BLaER1 (cell line): Measurements from ENCODE around the gene PARD3.

Experiments
- H3K27ac ChIP-seq: shearing (Covaris generic); formaldehyde crosslinking; 2 replicates; pipeline ENCODE4 v1.8.1; 2022
- H3K27me3 ChIP-seq: shearing (Covaris generic); formaldehyde crosslinking; 2 replicates; pipeline ENCODE4 v1.8.1; 2022
- H3K36me3 ChIP-seq: shearing (Covaris generic); formaldehyde crosslinking; 2 replicates; pipeline ENCODE4 v1.8.1; 2022
- H3K4me1 ChIP-seq: shearing (Covaris generic); formaldehyde crosslinking; 2 replicates; pipeline ENCODE4 v1.8.1; 2022
- H3K4me2 ChIP-seq: shearing (Covaris generic); formaldehyde crosslinking; 2 replicates; pipeline ENCODE4 v1.8.1; 2022
- H3K4me3 ChIP-seq: shearing (Covaris generic); formaldehyde crosslinking; 2 replicates; pipeline ENCODE4 v1.8.1; 2022
- H3K9ac ChIP-seq: shearing (Covaris generic); formaldehyde crosslinking; 2 replicates; pipeline ENCODE4 v1.8.1; 2022
- H3K9me3 ChIP-seq: shearing (Covaris generic); formaldehyde crosslinking; 2 replicates; pipeline ENCODE4 v1.8.1; 2022
- H4K20me1 ChIP-seq: shearing (Covaris generic); formaldehyde crosslinking; 2 replicates; pipeline ENCODE4 v1.8.1; 2022
- Cebpa-rat ChIP-seq: shearing (Covaris generic); IDR thresholded peaks from 2 replicates; pipeline ENCODE4 v1.8.1; 2022

The PARD3 gene

GRCh38 chr10:34627741-34628140, 187.4 kb downstream of the PARD3 start:
- H3K27ac ChIP-seq: no peak overlapping the region

GRCh38 chr10:34627331-34627730, 187.8 kb downstream of the PARD3 start:
- Histone ChIP-seq H4K20me1 (peaks cover 9% of the 10 kb centered on the region; the same call in 1 of the 2 replicates), H3K36me3 (no peaks in the 10 kb centered on the region), H3K27ac (no peak overlapping the region), H3K27me3 (no peaks in the 10 kb centered on the region), H3K4me3 (no peak overlapping the region), H3K4me1 (peaks cover 35% of the 10 kb centered on the region), H3K4me2 (no peak overlapping the region), H3K9me3 (no peaks in the 10 kb centered on the region), H3K9ac (no peak overlapping the region)
- no peak for TF ChIP-seq Cebpa-rat

More at GRCh38 chr10:34627741-34628140, 187.4 kb downstream of the PARD3 start:
- Histone ChIP-seq H3K9ac (no peak overlapping the region), H4K20me1 (peaks cover 9% of the 10 kb centered on the region; the same call in 1 of the 2 replicates), H3K36me3 (no peaks in the 10 kb centered on the region), H3K27me3 (no peaks in the 10 kb centered on the region), H3K9me3 (no peaks in the 10 kb centered on the region), H3K4me3 (no peak overlapping the region), H3K4me2 (no peak overlapping the region), H3K4me1 (peaks cover 35% of the 10 kb centered on the region)
- no peak for TF ChIP-seq Cebpa-rat

- Histone ChIP-seq H3K4me1 (peaks cover 35% of the 10 kb centered on the region), H3K27ac (no peak overlapping the region), H3K36me3 (no peaks in the 10 kb centered on the region), H3K27me3 (no peaks in the 10 kb centered on the region), H4K20me1 (peaks cover 9% of the 10 kb centered on the region; the same call in 1 of the 2 replicates), H3K9me3 (no peaks in the 10 kb centered on the region), H3K4me2 (no peak overlapping the region), H3K4me3 (no peak overlapping the region), H3K9ac (no peak overlapping the region)
- TF ChIP-seq Cebpa-rat: no peak
Measured at GRCh38 chr10:34626158-34626880, 188.8 kb downstream of the PARD3 start.

GRCh38 chr10:34624323-34625153, 190.6 kb downstream of the PARD3 start:
- peak overlapping the region; percentile 73 for H3K4me2 ChIP-seq
- no peak overlapping the region for H3K4me3 ChIP-seq
- H3K9ac ChIP-seq: peak overlapping the region; percentile 44; the same call in 1 of the 2 replicates
- no peaks in the 10 kb centered on the region for H3K9me3 ChIP-seq
- H3K36me3 ChIP-seq: no peaks in the 10 kb centered on the region
- peak overlapping the region; percentile 53 for H3K27ac ChIP-seq
- TF ChIP-seq Cebpa-rat: no peak
- H3K27me3 ChIP-seq: no peaks in the 10 kb centered on the region
- peaks cover 35% of the 10 kb centered on the region for H3K4me1 ChIP-seq
- peaks cover 9% of the 10 kb centered on the region; the same call in 1 of the 2 replicates for H4K20me1 ChIP-seq

GRCh38 chr10:34622945-34623344, 192.2 kb downstream of the PARD3 start:
- Histone ChIP-seq H4K20me1 (peaks cover 9% of the 10 kb centered on the region; the same call in 1 of the 2 replicates), H3K27ac (no peak overlapping the region), H3K36me3 (no peaks in the 10 kb centered on the region), H3K9me3 (no peaks in the 10 kb centered on the region), H3K9ac (no peak overlapping the region), H3K27me3 (no peaks in the 10 kb centered on the region), H3K4me3 (no peak overlapping the region), H3K4me2 (no peak overlapping the region), H3K4me1 (peaks cover 35% of the 10 kb centered on the region)
- no peak for TF ChIP-seq Cebpa-rat

- H3K27ac ChIP-seq: no peak overlapping the region
Measured at GRCh38 chr10:34618611-34619010, 196.5 kb downstream of the PARD3 start.

GRCh38 chr10:34615770-34616169, 199.3 kb downstream of the PARD3 start:
- peaks cover 7% of the 10 kb centered on the region for H3K4me1 ChIP-seq
- H3K4me3 ChIP-seq: no peak overlapping the region
- no peaks in the 10 kb centered on the region for H3K27me3 ChIP-seq
- no peaks in the 10 kb centered on the region; the same call in 1 of the 2 replicates for H3K9me3 ChIP-seq
- H3K9ac ChIP-seq: no peak overlapping the region
- no peak overlapping the region for H3K4me2 ChIP-seq
- H4K20me1 ChIP-seq: no peaks in the 10 kb centered on the region
- no peak overlapping the region for H3K27ac ChIP-seq
- TF ChIP-seq Cebpa-rat: no peak
- H3K36me3 ChIP-seq: no peaks in the 10 kb centered on the region

More at GRCh38 chr10:34618611-34619010, 196.5 kb downstream of the PARD3 start:
- Histone ChIP-seq H3K4me3 (no peak overlapping the region), H3K4me1 (peaks cover 8% of the 10 kb centered on the region), H3K4me2 (no peak overlapping the region), H3K27me3 (no peaks in the 10 kb centered on the region), H3K9me3 (no peaks in the 10 kb centered on the region; the same call in 1 of the 2 replicates), H4K20me1 (no peaks in the 10 kb centered on the region), H3K9ac (no peak overlapping the region), H3K36me3 (no peaks in the 10 kb centered on the region)
- no peak for TF ChIP-seq Cebpa-rat

GRCh38 chr10:34613491-34613890, 201.6 kb downstream of the PARD3 start:
- Histone ChIP-seq H4K20me1 (0 out of 2 replicates have a peak, but pooled peaks cover 6% of the 10 kb centered on the region), H3K27ac (no peak overlapping the region), H3K9ac (no peak overlapping the region), H3K36me3 (no peaks in the 10 kb centered on the region), H3K4me2 (no peak overlapping the region), H3K27me3 (no peaks in the 10 kb centered on the region), H3K4me3 (no peak overlapping the region), H3K4me1 (peaks cover 7% of the 10 kb centered on the region), H3K9me3 (no peaks in the 10 kb centered on the region; the same call in 1 of the 2 replicates)
- TF ChIP-seq Cebpa-rat: no peak

- H3K4me3 ChIP-seq: no peak overlapping the region
- no peak overlapping the region for H3K27ac ChIP-seq
- H3K4me1 ChIP-seq: peaks cover 7% of the 10 kb centered on the region
- no peak overlapping the region for H3K9ac ChIP-seq
- no peak overlapping the region for H3K4me2 ChIP-seq
- no peak for TF ChIP-seq Cebpa-rat
- H3K36me3 ChIP-seq: no peaks in the 10 kb centered on the region
- H3K27me3 ChIP-seq: no peaks in the 10 kb centered on the region
- no peaks in the 10 kb centered on the region; the same call in 1 of the 2 replicates for H3K9me3 ChIP-seq
- peaks cover 9% of the 10 kb centered on the region; the same call in 1 of the 2 replicates for H4K20me1 ChIP-seq
Measured at GRCh38 chr10:34612938-34613337, 202.2 kb downstream of the PARD3 start.
